D721Med (cell line): ENCODE results near the gene HNRNPUL2.
"Not testable (repeated sequence)": the region's sequence is repeated elsewhere in the genome, so short reads cannot be mapped to it uniquely, and the experiment has no call there.

Experiments used
- DNase-seq: peaks from one replicate; pipeline ENCODE4 v3.0.0; 2011; ENCODE audit warnings: low spot score; ENCODE audit not compliant: insufficient read length
- FAIRE-seq: peaks from 2 replicates; lab custom pipeline; 2011; peaks lifted over from hg19 to GRCh38; lab: Jason Lieb, UNC
- TF ChIP-seq, protein P1 (sequence below): IDR thresholded peaks from 2 replicates; pipeline ENCODE4 v1.5.1; 2012; ENCODE audit warnings: mild to moderate bottlenecking, control low read depth; ENCODE audit not compliant: insufficient read depth; ENCODE audit errors: missing control alignments

The HNRNPUL2 gene

GRCh38 chr11:62678433-62678769 lies 48.9 kb downstream of the HNRNPUL2 start:
- TF ChIP-seq, protein P1, sequence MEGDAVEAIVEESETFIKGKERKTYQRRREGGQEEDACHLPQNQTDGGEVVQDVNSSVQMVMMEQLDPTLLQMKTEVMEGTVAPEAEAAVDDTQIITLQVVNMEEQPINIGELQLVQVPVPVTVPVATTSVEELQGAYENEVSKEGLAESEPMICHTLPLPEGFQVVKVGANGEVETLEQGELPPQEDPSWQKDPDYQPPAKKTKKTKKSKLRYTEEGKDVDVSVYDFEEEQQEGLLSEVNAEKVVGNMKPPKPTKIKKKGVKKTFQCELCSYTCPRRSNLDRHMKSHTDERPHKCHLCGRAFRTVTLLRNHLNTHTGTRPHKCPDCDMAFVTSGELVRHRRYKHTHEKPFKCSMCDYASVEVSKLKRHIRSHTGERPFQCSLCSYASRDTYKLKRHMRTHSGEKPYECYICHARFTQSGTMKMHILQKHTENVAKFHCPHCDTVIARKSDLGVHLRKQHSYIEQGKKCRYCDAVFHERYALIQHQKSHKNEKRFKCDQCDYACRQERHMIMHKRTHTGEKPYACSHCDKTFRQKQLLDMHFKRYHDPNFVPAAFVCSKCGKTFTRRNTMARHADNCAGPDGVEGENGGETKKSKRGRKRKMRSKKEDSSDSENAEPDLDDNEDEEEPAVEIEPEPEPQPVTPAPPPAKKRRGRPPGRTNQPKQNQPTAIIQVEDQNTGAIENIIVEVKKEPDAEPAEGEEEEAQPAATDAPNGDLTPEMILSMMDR, result no peak
- DNase-seq, result no peak
- no peak for FAIRE-seq

DNA sequence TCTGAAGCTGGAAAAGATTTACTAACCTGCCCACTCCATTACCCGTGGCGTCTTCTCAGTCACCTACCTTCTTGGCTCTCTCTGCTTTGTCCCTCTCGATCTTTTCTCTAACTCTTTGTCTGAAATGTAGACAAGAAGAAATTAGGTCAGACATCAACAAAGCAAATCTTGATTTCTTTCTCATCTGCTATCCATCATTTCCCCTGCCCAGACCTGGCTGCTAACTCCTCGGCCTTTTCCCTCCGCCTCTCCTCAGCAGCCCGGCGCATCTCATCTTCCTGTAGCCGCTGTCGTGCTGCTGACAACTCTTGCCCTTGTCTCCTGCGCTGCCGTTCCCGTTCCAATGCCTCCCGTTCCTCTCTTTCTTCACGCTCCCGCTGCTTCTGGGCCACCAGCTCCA lies 49.5 kb downstream of the HNRNPUL2 start:
- TF ChIP-seq, protein P1, result no peak
- FAIRE-seq (no peak), DNase-seq (no peak)

DNA sequence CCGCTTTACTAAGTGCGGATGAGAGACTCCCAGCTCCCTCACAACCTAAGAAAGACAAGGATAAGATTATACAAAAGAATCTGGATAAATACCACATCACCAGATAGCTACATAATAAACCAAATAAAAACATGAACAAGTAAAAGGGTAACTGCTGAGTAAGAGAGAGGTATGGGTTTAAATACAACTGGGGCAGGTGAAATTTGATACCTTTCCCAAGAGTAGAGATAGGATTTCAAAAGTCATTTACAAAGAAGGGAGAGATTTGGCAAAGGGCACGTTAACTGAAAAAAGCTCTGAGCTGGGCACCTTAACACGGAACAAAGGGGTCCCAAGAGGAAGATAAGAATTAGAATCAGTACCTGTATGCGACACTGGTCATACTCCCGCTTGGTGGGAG lies 50.1 kb downstream of the HNRNPUL2 start:
- no peak for FAIRE-seq

DNA sequence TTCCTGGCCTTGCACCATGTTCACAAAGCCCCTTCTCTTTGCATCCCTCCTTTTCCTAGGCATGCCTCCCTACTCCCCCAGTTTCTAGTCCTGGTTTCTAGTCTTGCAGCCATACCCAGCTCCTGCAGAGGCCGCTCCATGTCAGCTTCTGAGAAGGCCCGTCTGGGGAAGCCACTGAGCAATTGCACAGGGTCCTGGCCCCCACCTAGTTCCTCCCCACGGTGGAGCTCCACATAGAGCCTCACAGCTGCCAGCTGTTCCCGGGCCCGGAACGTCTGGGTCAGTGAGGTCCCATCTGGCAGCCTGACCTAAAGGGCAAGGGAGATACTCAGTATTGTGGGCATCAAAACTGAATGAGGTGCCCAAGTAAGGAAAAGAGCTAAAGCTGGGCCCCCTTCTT lies 50.6 kb downstream of the HNRNPUL2 start:
- FAIRE-seq (no peak), DNase-seq (no peak)
- TF ChIP-seq, protein P1, result no peak

More for the DNA sequence above, 50.1 kb downstream of the HNRNPUL2 start:
- TF ChIP-seq, protein P1, result no peak
- DNase-seq, result no peak

DNA sequence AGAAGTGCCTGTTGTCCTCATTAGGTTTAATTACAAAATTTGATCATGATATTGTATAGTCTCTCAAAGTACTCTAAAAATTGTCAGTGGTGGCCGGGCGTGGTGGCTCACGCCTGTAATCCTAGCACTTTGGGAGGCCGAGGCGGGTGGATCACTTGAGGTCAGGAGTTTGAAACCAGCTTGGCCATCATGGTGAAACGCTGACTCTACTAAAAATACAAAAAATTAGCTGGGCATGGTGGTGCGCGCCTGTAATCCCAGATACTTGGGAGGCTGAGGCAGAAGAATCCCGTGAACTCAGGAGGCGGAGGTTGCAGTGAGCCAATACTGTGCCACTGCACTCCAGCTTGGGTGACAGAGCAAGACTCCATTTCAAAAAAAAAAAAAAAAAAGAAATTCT lies 51.8 kb downstream of the HNRNPUL2 start:
- DNase-seq, FAIRE-seq: not testable (repeated sequence)

DNA sequence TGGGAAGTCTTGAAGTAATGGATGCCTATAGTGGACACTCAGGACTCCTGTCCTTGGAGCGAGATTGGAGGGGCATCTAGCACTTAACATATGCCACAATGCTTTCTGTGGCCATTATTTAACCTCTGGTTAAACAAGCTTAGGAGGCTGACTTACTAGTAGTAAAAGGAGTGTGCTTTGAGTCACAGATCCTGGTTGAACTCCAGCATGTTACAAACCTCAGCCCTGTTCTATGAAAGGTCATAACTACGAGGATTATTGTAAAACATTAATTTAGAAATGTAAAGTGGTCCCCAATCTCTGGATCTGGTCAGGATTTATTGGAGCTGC lies 54.1 kb downstream of the HNRNPUL2 start:
- DNase-seq (no peak), FAIRE-seq (no peak)
- TF ChIP-seq, protein P1, result no peak

GRCh38 chr11:62671608-62672389 lies 55.5 kb downstream of the HNRNPUL2 start, which contains the start of the genes LBHD1 and UQCC3:
TSS of gene LBHD1 (minus strand) at chr11:62672267. CDS start at chr11:62670031, 2,236 bp downstream.
TSS of gene UQCC3 (plus strand) at chr11:62671673. CDS start at chr11:62671746, 73 bp downstream.
- no peak for FAIRE-seq
- TF ChIP-seq, protein P1, result no peak
- DNase-seq, result peak; percentile 79
